ENCODE results near the gene PDZD2.

GRCh38 chr5:31783731-31784130 lies 144.8 kb downstream of the PDZD2 start:
- TF ChIP-seq CTCF (conservative IDR thresholded peaks at IDR 0.05) (no peak), EZH2 (IDR thresholded peaks at IDR 0.05; ENCODE audit: low read depth) (no peak)

Measured in PC-9 (cell line).